Endothelial cell of umbilical vein (primary cell): ENCODE results near the gene MOK. TPM values are rescaled to one million over a fixed set of nuclear protein-coding genes. Genes with fewer than 3 reads are reported as not detected.

ENCODE experiments used
- BruUV-seq: library from RNA; stranded (reverse); fragments of 400-500 nt; replicated peaks from 2 replicates; lab custom pipeline; 2021; lab: Mats Ljungman, UMichigan
- CTCF ChIA-PET: fragments of 300-600, 350-600 bp; sonication (Branson Sonifier 250); formaldehyde crosslinking; loops from one replicate; lab custom pipeline; 2021; ENCODE audit warnings: antibody characterized with exemption, inconsistent platforms; lab: Charles Lee
- POLR2A ChIA-PET: fragments of 300-600, 350-600 bp; sonication (Branson Sonifier 250); formaldehyde crosslinking; loops from one replicate; lab custom pipeline; 2021; ENCODE audit warnings: antibody characterized with exemption, inconsistent platforms; lab: Charles Lee
- DNase-seq: peaks from one replicate; pipeline ENCODE4 v3.0.0-alpha.2; 2011; ENCODE audit warnings: low read depth, low spot score
- FAIRE-seq: peaks from 2 replicates; lab custom pipeline; 2011; peaks lifted over from hg19 to GRCh38; lab: Jason Lieb, UNC
- H2AFZ ChIP-seq: 2 replicates; pipeline ENCODE4 v1.6.0; 2012; ENCODE audit warnings: low read depth, low read length, control low read depth, inconsistent platforms
- H3K27ac ChIP-seq: 2 replicates; pipeline ENCODE4 v1.5.1; 2011; ENCODE audit warnings: low read depth, mild to moderate bottlenecking, control low read depth, low read length, moderate library complexity; ENCODE audit not compliant: insufficient read depth
- H3K27me3 ChIP-seq, 2 experiments: 2 replicates each; pipeline versions ENCODE4 v1.6.0 to v1.6.1; 2011; ENCODE audit warnings: low read length in 2 of 2, mixed read lengths in 1 of 2; ENCODE audit not compliant: control insufficient read depth in 2 of 2, insufficient read depth in 2 of 2
- H3K36me3 ChIP-seq, 2 experiments: 2 replicates in 1 of 2; 3 replicates in 1 of 2; pipeline ENCODE4 v1.5.1; 2011; ENCODE audit warnings: low read length in 2 of 2, mild to moderate bottlenecking in 1 of 2, moderate library complexity in 1 of 2; ENCODE audit not compliant: control insufficient read depth in 2 of 2, insufficient read depth in 2 of 2; ENCODE audit errors: extremely low read depth in 1 of 2
- H3K4me1 ChIP-seq: 3 replicates; pipeline ENCODE4 v1.5.1; 2011; ENCODE audit warnings: mild to moderate bottlenecking, low read length; ENCODE audit not compliant: control insufficient read depth, insufficient read depth; ENCODE audit errors: extremely low read depth
- H3K4me2 ChIP-seq: 2 replicates; pipeline ENCODE4 v1.6.1; 2011; ENCODE audit warnings: low read length, control low read depth, mixed read lengths; ENCODE audit not compliant: insufficient read depth
- H3K4me3 ChIP-seq, 3 experiments: fragments of 200-600 bp in 1 of 3; sonication (generic), shearing (Covaris generic) in 1 of 3; replicated peaks in 1 of 3; 2 replicates each; pipeline ENCODE4 v1.5.1; 2011 to 2016; ENCODE audit warnings: control low read depth in 3 of 3, low read length in 3 of 3, mild to moderate bottlenecking in 2 of 3, inconsistent platforms in 1 of 3, low read depth in 1 of 3, moderate library complexity in 1 of 3; ENCODE audit not compliant: insufficient read depth in 1 of 3
- H3K79me2 ChIP-seq: 2 replicates; pipeline ENCODE4 v1.6.0; 2012; ENCODE audit warnings: low read length, inconsistent platforms; ENCODE audit not compliant: control insufficient read depth, insufficient read depth
- H3K9ac ChIP-seq: replicated peaks from 2 replicates; pipeline ENCODE3; 2011; ENCODE audit warnings: low read length, control low read depth; ENCODE audit not compliant: insufficient read depth; ENCODE audit errors: extremely low read depth
- H3K9me1 ChIP-seq: replicated peaks from 3 replicates; pipeline ENCODE4 v1.6.0; 2011; ENCODE audit warnings: mild to moderate bottlenecking, low read length; ENCODE audit not compliant: control insufficient read depth, insufficient read depth; ENCODE audit errors: extremely low read depth
- H3K9me3 ChIP-seq: replicated peaks from 2 replicates; pipeline ENCODE4 v1.5.1; 2012; ENCODE audit warnings: low read length, inconsistent platforms; ENCODE audit not compliant: control insufficient read depth, insufficient read depth
- H4K20me1 ChIP-seq: replicated peaks from 2 replicates; pipeline ENCODE3; 2011; ENCODE audit warnings: mild to moderate bottlenecking, low read length; ENCODE audit not compliant: control insufficient read depth, insufficient read depth; ENCODE audit errors: extremely low read depth
- CTCF ChIP-seq, 2 donors: IDR thresholded peaks; 1 replicate in 1 of 2; 2 replicates in 1 of 2; pipeline ENCODE4 v1.5.1; 2011; ENCODE audit warnings: low read length in 2 of 2, mild to moderate bottlenecking in 2 of 2, moderate library complexity in 2 of 2, control low read depth in 1 of 2, inconsistent platforms in 1 of 2, low read depth in 1 of 2; ENCODE audit not compliant: insufficient read depth in 1 of 2; ENCODE audit errors: extremely low read depth in 1 of 2
- EZH2 ChIP-seq: IDR thresholded peaks from 2 replicates; pipeline ENCODE4 v1.6.1; 2012; ENCODE audit warnings: borderline replicate concordance, low read depth, mild to moderate bottlenecking, moderate library complexity, low read length, inconsistent platforms; ENCODE audit not compliant: severe bottlenecking
- FOS ChIP-seq: IDR thresholded peaks from 2 replicates; pipeline ENCODE4 v1.6.1; 2011; ENCODE audit warnings: mild to moderate bottlenecking, low read length, moderate library complexity, borderline replicate concordance; ENCODE audit not compliant: insufficient read depth
- GATA2 ChIP-seq: IDR thresholded peaks from 2 replicates; pipeline ENCODE4 v1.7.0; 2011; ENCODE audit warnings: low read depth, mild to moderate bottlenecking, moderate library complexity, mixed read lengths, low read length; ENCODE audit not compliant: insufficient read length, insufficient read depth
- JUN ChIP-seq: IDR thresholded peaks from 2 replicates; pipeline ENCODE4 v1.6.1; 2011; ENCODE audit warnings: borderline replicate concordance, low read depth; ENCODE audit not compliant: insufficient read length, insufficient read depth
- MAX ChIP-seq: IDR thresholded peaks from 2 replicates; pipeline ENCODE4 v1.6.1; 2011; ENCODE audit not compliant: insufficient read depth, insufficient read length
- MYC ChIP-seq: IDR thresholded peaks from one replicate; pipeline ENCODE4 v1.6.1; 2011; ENCODE audit warnings: mild to moderate bottlenecking, low read depth, low read length
- POLR2A ChIP-seq: IDR thresholded peaks from 2 replicates; pipeline ENCODE4 v1.6.1; 2012; ENCODE audit warnings: low read depth, mild to moderate bottlenecking, control low read depth, low read length
- POLR2AphosphoS5 ChIP-seq: IDR thresholded peaks from 2 replicates; pipeline ENCODE4 v1.6.1; 2012; ENCODE audit warnings: low read depth, mild to moderate bottlenecking, control low read depth, low read length, moderate library complexity; ENCODE audit not compliant: insufficient read depth
- dilution Hi-C: fragments of 300-500 bp; cut with MboI; formaldehyde crosslinking; loops from one replicate; pipeline ENCODE4 v1.15.0; 2019; ENCODE audit warnings: low sequenced_read_pairs; ENCODE audit not compliant: extremely low pct_ligation_motif_present
- intact Hi-C: fragments of 100-400 bp; cut with micrococcal nuclease; formaldehyde crosslinking; loops from one replicate; pipeline ENCODE4 v1.10.0; 2022
- polyA plus RNA-seq, 4 experiments: library from polyadenylated mRNA; depleted of rRNA in 3 of 4; stranded (reverse) in 3 of 4; unstranded in 1 of 4; fragments of >200 nt; gene quantifications; 2 replicates each; pipeline versions ENCODE4 v1.2.1 to v1.2.3, GENCODE V29; 2011 to 2012; ENCODE audit warnings: missing spikeins in 1 of 4
- total RNA-seq: library from RNA; stranded (reverse); gene quantifications from 2 replicates; pipeline ENCODE4 v1.2.3, GENCODE V29; 2021

Gene MOK
- total and polyA plus RNA-seq, 2 donors (not counting 3 experiments of a cell fraction or from before 2014, with no cell fraction given): 6.1 to 8.6 TPM

- H3K4me1 ChIP-seq: no peaks in the 10 kb centered on the region
- FAIRE-seq: no peak
- BruUV-seq: no TSS peak
- no peak overlapping the region for H3K9ac ChIP-seq
- H3K4me3 ChIP-seq: no peak overlapping the region
- H3K27me3 ChIP-seq: no peaks in the 10 kb centered on the region
- no peaks in the 10 kb centered on the region for H3K9me3 ChIP-seq
- H3K9me1 ChIP-seq: no peaks in the 10 kb centered on the region
- intact Hi-C loops (no loop called here), dilution Hi-C loops (no loop called here)
- CTCF ChIA-PET: interaction anchor here (1.3 kb wide), 1 partner anchor 23 kb away, joined by 4 read pairs; no protein-coding TSS in a partner anchor
- H3K36me3 ChIP-seq: peaks cover 0 to 9% of the 10 kb centered on the region in 2 experiments
- no peak overlapping the region for H3K27ac ChIP-seq
- no peak overlapping the region for H2AFZ ChIP-seq
- no peak for DNase-seq
- TF ChIP-seq EZH2: no peak
- no peak for TF ChIP-seq MAX
- TF ChIP-seq JUN: no peak
- TF ChIP-seq POLR2A: no peak
- no peak for TF ChIP-seq CTCF (IDR thresholded peaks at IDR 0.05; ENCODE audit: extremely low read depth in 1 of 2, insufficient read depth in 1 of 2, low read depth in 1 of 2, low read length in 2 of 2)
- TF ChIP-seq MYC: no peak
- no peak for TF ChIP-seq POLR2AphosphoS5
- no peak for TF ChIP-seq GATA2
- no peak for TF ChIP-seq FOS
- no peaks in the 10 kb centered on the region for H4K20me1 ChIP-seq
- H3K79me2 ChIP-seq: no peaks in the 10 kb centered on the region
- no peak overlapping the region for H3K4me2 ChIP-seq
- POLR2A ChIA-PET: no interaction called here
These were observed 92.6 kb downstream of the MOK start for GRCh38 chr14:102212356-102212755.
